GM12872 (cell line): ENCODE data around the gene DENND2D.

ENCODE experiments used
- TF ChIP-seq, protein P1 (sequence below): IDR thresholded peaks from 3 replicates; pipeline ENCODE4 v1.5.1; 2011; ENCODE audit warnings: low read depth, mild to moderate bottlenecking, low read length, moderate library complexity; ENCODE audit not compliant: insufficient read depth

Gene DENND2D

DNA sequence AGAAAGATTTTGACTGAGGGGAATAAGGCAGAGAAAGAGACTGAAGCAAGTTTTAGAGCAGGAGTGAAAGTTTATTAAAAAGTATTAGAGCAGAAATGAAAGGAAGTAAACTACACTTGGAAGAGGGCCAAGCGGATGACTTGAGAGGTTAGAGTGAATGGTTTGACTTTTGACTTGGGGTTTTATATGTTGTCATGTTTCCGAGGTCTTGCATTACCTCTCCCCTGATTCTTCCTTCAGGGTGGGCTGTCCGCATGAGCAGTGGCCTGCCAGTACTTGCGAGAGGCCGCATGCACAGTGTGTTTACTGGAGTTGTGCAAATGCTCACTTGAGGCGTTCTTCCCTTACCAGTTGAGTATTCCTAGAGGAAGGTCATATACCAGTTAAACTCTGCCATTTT is 13.0 kb upstream of the DENND2D start:
- TF ChIP-seq, protein P1, sequence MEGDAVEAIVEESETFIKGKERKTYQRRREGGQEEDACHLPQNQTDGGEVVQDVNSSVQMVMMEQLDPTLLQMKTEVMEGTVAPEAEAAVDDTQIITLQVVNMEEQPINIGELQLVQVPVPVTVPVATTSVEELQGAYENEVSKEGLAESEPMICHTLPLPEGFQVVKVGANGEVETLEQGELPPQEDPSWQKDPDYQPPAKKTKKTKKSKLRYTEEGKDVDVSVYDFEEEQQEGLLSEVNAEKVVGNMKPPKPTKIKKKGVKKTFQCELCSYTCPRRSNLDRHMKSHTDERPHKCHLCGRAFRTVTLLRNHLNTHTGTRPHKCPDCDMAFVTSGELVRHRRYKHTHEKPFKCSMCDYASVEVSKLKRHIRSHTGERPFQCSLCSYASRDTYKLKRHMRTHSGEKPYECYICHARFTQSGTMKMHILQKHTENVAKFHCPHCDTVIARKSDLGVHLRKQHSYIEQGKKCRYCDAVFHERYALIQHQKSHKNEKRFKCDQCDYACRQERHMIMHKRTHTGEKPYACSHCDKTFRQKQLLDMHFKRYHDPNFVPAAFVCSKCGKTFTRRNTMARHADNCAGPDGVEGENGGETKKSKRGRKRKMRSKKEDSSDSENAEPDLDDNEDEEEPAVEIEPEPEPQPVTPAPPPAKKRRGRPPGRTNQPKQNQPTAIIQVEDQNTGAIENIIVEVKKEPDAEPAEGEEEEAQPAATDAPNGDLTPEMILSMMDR = no peak

DNA sequence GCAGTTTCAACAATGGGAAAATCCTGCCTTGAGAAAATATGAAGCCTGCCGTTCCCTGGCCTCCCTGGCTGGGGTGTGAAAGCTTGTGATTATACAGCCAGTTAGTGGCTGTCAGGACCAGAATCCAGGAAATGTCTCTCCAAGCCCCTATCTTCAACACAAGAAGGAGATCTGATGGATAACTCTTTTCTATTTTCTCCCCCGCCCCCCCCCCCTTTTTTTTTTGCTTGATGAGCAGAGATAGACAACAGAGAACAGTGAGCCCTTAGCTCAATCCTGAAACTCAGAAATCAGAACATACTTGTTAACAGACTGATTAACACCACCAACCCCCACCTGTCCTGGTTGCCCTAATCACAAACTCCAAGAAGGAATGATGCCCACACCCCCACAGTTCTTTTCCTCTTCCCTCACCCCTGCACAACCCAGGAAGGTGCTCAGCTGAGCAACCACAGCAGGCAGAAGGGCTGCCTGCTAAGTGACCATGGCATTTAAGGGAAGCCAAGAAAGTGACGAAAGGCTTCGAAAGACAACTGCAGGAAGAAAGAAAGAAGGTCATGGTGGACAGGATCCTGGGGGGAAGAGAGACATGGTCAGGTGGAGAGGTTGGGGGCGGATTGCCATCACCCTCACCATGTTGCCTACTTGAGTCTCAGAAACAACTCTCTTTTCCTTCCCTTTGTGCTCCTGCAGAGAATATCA is 12.3 kb upstream of the DENND2D start:
- TF ChIP-seq, protein P1 = no peak

DNA sequence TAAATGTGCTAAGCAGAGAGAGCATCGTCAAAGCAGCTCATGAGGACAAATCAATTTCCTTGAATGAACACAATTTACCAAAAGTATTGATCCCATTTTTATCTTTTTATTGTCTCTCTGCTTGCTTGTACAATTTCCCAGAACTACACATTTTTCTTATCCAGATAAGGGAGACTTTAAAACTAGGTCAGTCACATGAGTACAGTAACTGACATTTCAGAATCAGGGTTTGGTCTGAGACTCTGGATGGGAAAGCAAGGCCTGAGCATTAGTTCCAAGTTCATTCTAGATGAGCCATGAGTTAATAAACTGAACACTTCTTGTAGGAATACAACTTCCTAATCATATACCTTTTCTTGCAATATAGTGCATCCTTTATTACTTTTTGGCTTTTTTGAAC is 11.5 kb upstream of the DENND2D start:
- TF ChIP-seq, protein P1 = no peak

DNA sequence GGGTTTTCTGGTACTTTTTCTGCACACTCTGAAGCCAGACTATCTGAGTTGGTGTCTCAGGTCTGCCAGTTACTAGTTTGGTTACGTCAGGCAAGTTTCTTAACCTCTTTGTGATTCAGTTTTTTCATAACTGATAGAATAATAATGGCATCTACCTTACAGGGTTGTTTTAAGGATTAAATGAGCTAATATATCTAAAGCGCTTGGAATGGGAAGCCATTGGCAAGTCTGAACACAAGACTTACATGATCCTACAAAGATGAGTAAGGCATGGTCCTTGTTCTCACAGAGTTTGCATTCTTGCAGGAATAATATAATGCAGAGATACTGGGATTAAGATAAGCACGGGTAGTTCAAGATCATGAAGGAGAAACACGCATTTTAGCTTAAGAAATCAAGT is 9.2 kb upstream of the DENND2D start:
- TF ChIP-seq, protein P1 = no peak

DNA sequence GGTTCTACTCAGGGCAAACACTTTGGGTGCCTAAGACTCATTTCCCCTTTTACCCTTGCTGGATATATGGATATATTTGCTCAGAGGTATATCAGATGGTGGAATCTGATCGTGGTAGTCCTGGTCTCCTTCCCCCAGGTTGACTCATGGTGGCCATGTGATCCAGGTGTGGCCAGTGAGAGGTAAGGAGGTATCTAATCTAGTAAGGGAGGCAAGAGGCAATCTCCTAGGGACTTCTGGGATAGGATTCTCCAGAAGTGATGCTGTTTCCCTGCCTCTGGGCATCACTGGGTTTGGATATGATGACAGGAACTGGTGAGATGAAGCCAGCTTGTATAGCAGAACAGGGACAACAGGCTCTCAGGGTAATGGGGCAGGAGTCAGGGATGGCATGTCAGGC is 8.5 kb upstream of the DENND2D start:
- TF ChIP-seq, protein P1 = no peak

DNA sequence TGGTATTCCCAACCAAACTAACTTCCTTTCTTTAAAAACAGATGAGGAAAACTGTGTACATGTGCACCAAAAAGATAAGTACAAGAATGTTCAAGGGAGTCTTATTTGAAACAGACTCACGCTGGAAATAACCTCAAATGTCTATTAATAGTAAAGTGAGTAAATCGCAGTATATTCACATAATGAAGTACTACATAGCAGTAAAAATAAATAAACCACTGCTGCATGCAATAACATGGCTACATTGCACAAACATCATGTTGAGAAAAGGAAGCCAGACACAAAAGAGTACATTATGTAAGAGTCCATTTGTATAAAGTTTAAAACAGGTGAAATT is 5.2 kb upstream of the DENND2D start:
- TF ChIP-seq, protein P1 = no peak

DNA sequence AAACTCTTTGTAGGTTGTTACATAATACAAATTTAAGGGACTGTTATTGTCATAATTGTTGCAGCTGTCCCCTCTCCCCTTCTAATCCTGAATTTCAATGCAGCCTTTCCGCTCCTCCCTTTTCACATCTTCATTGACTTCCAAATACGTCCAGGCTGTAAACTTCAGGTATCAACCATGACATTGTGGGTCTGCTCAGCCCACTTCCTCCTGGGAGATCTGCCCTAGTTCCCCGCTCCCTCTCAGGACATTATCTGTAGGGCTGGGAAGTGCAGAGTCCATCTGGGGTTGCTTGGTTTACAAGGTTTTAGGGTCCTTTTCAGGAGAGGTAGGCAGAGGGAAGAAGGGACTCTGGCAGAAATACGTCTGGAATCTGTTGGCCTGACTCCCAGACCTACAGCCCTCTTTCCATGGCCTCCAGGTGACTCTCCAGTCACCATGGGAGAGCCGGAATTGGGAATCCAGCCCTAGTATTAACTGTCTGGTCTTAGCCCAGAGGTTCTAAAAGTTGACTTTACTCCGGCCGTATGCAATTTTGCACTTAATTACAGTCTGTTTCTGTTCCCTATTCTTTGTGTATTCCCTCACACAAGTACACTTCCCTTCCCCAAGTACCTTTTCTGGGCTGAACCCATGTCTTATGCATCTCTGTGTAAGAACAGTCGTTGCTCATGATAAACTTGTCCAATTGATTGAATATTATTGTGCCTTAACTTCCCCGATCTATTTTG is 4.7 kb upstream of the DENND2D start:
- TF ChIP-seq, protein P1 = no peak
